ENCODE results near the gene FOCAD.

- TF ChIP-seq EZH2 (IDR thresholded peaks at IDR 0.05; ENCODE audit: low read length, missing control alignments) (no peak), CTCF (conservative IDR thresholded peaks at IDR 0.05 in 1 of 2, IDR thresholded peaks at IDR 0.05 in 1 of 2; ENCODE audit: low read depth in 1 of 2, low read length in 2 of 2) (no peak)
Observed at GRCh38 chr9:20770947-20771346, 86.9 kb downstream of the FOCAD start.

All from fibroblast of lung (primary cell).